ENCODE measurements around the gene GDPD1.

GDPD1 gene

DNA sequence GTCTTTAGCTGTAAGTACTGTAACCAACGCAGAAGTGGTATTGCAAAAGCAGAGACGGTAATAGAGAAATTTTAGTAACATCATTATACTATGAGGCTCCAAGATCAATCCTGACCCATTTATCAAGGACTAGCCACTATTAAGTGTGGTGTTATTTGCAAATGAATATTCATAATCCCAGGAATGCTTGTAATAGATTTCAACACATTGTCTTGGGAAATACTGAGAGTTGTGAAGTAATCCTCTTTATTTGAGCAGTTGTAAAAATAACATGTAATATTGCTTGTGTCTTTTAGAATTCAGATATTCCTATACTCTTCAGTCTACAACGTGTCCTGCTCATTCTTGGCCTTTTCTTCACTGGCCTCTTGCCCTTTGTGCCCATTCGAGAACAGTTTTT, 46.4 kb downstream of the GDPD1 start:
- Histone ChIP-seq H3K4me2 (ENCODE audit: low read depth, low read length, poor library complexity, severe bottlenecking) (no peak overlapping the region), H3K27me3 (ENCODE audit: low read length) (no peaks in the 10 kb centered on the region), H3K9me3 (ENCODE audit: insufficient read depth, low read length) (no peaks in the 10 kb centered on the region), H3K9ac (ENCODE audit: low read length) (no peak overlapping the region), H3K27ac (ENCODE audit: low read depth, low read length) (no peak overlapping the region), H3K79me2 (ENCODE audit: insufficient read depth, low read length) (no peaks in the 10 kb centered on the region), H3K36me3 (ENCODE audit: low read length) (no peaks in the 10 kb centered on the region), H3F3A (ENCODE audit: insufficient read depth) (no peaks in the 10 kb centered on the region), H4K20me1 (ENCODE audit: low read depth, low read length) (no peaks in the 10 kb centered on the region), H3K9me2 (replicated peaks; ENCODE audit: insufficient read depth, low read length) (no peaks in the 10 kb centered on the region), H2AFZ (ENCODE audit: low read depth, low read length, severe bottlenecking) (no peak overlapping the region), H3K4me3 (ENCODE audit: insufficient read depth, low read length, poor library complexity, severe bottlenecking) (no peak overlapping the region)
- TF ChIP-seq CTCF (IDR thresholded peaks at IDR 0.05; ENCODE audit: insufficient read depth, low read length, poor library complexity, severe bottlenecking) = no peak
- no peak for TF ChIP-seq EZH2phosphoT487 (conservative IDR thresholded peaks at IDR 0.05; ENCODE audit: low read length)

- Histone ChIP-seq H3F3A (ENCODE audit: insufficient read depth) (no peaks in the 10 kb centered on the region), H3K27ac (ENCODE audit: low read depth, low read length) (no peak overlapping the region), H3K79me2 (ENCODE audit: insufficient read depth, low read length) (no peaks in the 10 kb centered on the region), H4K20me1 (ENCODE audit: low read depth, low read length) (no peaks in the 10 kb centered on the region), H3K9me2 (replicated peaks; ENCODE audit: insufficient read depth, low read length) (no peaks in the 10 kb centered on the region), H3K9ac (ENCODE audit: low read length) (no peak overlapping the region), H3K4me2 (ENCODE audit: low read depth, low read length, poor library complexity, severe bottlenecking) (no peak overlapping the region), H3K27me3 (ENCODE audit: low read length) (no peaks in the 10 kb centered on the region), H3K4me3 (ENCODE audit: insufficient read depth, low read length, poor library complexity, severe bottlenecking) (no peak overlapping the region), H2AFZ (ENCODE audit: low read depth, low read length, severe bottlenecking) (no peak overlapping the region), H3K36me3 (ENCODE audit: low read length) (no peaks in the 10 kb centered on the region), H3K9me3 (ENCODE audit: insufficient read depth, low read length) (no peaks in the 10 kb centered on the region)
- TF ChIP-seq EZH2phosphoT487 (conservative IDR thresholded peaks at IDR 0.05; ENCODE audit: low read length) = no peak
- no peak for TF ChIP-seq CTCF (IDR thresholded peaks at IDR 0.05; ENCODE audit: insufficient read depth, low read length, poor library complexity, severe bottlenecking)
Measured at GRCh38 chr17:59267776-59268175, 47.5 kb downstream of the GDPD1 start.

GRCh38 chr17:59275618-59276017, 55.3 kb downstream of the GDPD1 start:
- Histone ChIP-seq H3F3A (ENCODE audit: insufficient read depth) (no peaks in the 10 kb centered on the region), H3K9me3 (ENCODE audit: insufficient read depth, low read length) (no peaks in the 10 kb centered on the region), H4K20me1 (ENCODE audit: low read depth, low read length) (no peaks in the 10 kb centered on the region), H3K4me3 (ENCODE audit: insufficient read depth, low read length, poor library complexity, severe bottlenecking) (no peak overlapping the region), H3K79me2 (ENCODE audit: insufficient read depth, low read length) (no peaks in the 10 kb centered on the region), H2AFZ (ENCODE audit: low read depth, low read length, severe bottlenecking) (no peak overlapping the region), H3K27ac (ENCODE audit: low read depth, low read length) (no peak overlapping the region), H3K36me3 (ENCODE audit: low read length) (no peaks in the 10 kb centered on the region), H3K9ac (ENCODE audit: low read length) (no peak overlapping the region), H3K9me2 (replicated peaks; ENCODE audit: insufficient read depth, low read length) (no peaks in the 10 kb centered on the region), H3K4me2 (ENCODE audit: low read depth, low read length, poor library complexity, severe bottlenecking) (no peak overlapping the region), H3K27me3 (ENCODE audit: low read length) (no peaks in the 10 kb centered on the region)
- TF ChIP-seq CTCF (IDR thresholded peaks at IDR 0.05; ENCODE audit: insufficient read depth, low read length, poor library complexity, severe bottlenecking) (no peak), EZH2phosphoT487 (conservative IDR thresholded peaks at IDR 0.05; ENCODE audit: low read length) (no peak)

GRCh38 chr17:59277031-59277430, 56.7 kb downstream of the GDPD1 start:
- Histone ChIP-seq H3K27ac (ENCODE audit: low read depth, low read length) (no peak overlapping the region), H4K20me1 (ENCODE audit: low read depth, low read length) (no peaks in the 10 kb centered on the region), H3K4me3 (ENCODE audit: insufficient read depth, low read length, poor library complexity, severe bottlenecking) (no peak overlapping the region), H3K27me3 (ENCODE audit: low read length) (no peaks in the 10 kb centered on the region), H3K9me3 (ENCODE audit: insufficient read depth, low read length) (no peaks in the 10 kb centered on the region), H3K36me3 (ENCODE audit: low read length) (no peaks in the 10 kb centered on the region), H3F3A (ENCODE audit: insufficient read depth) (no peaks in the 10 kb centered on the region), H2AFZ (ENCODE audit: low read depth, low read length, severe bottlenecking) (no peak overlapping the region), H3K4me2 (ENCODE audit: low read depth, low read length, poor library complexity, severe bottlenecking) (no peak overlapping the region), H3K79me2 (ENCODE audit: insufficient read depth, low read length) (no peaks in the 10 kb centered on the region), H3K9me2 (replicated peaks; ENCODE audit: insufficient read depth, low read length) (no peaks in the 10 kb centered on the region), H3K9ac (ENCODE audit: low read length) (no peak overlapping the region)
- TF ChIP-seq EZH2phosphoT487 (conservative IDR thresholded peaks at IDR 0.05; ENCODE audit: low read length) = no peak
- no peak for TF ChIP-seq CTCF (IDR thresholded peaks at IDR 0.05; ENCODE audit: insufficient read depth, low read length, poor library complexity, severe bottlenecking)

Measured in SU-DHL-6 (cell line).